ENCODE results near the gene FAM131A. TPM values are rescaled to one million over a fixed set of nuclear protein-coding genes. Genes with fewer than 3 reads are reported as not detected.
A peak's percentile ranks its signal among the peaks of the same experiment; 100 is the strongest.

FAM131A gene
- total and polyA plus RNA-seq, 2 of the 4 experiments (the other 2 are of a cell fraction): 10.8 to 19.5 TPM

DNA sequence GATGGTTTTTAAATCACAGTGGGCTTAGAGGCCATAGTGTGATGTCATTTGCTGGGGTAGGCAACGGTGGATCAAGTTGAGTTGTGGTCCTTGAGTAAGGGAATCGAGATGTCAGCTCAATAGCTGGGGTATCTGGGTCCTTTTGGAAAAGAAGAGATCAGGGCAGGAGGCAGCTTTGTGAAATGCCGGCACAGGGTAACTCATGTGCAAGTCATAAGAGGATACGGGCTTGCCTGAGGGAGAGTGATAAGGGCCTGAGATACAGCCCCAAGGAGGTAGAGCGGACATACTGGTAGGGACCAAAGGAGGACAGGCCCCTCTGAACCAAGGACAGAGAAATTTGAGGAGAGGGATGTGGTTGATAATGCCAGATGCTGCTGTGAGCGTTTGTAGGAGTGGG is 4.2 kb upstream of the FAM131A start:
- no peak for ATAC-seq (ENCODE audit: low read depth)
- Histone ChIP-seq H3K36me3 (ENCODE audit: control insufficient read depth, insufficient read depth, low read length) (peaks cover 59% of the 10 kb centered on the region), H4K8ac (ENCODE audit: low read depth in 2 of 2, low read length in 2 of 2) (peak overlapping the region; percentile 8 to 69; a peak in 2 of 4 replicates), H3K56ac (ENCODE audit: extremely low read depth, insufficient read depth, low read length) (0 out of 2 replicates have a peak overlapping the region, but pooled peaks have one; percentile 16), H3K27ac (ENCODE audit: insufficient read depth, low read length) (peak overlapping the region; percentile 59), H3K9ac (ENCODE audit: low read depth, low read length) (peak overlapping the region; percentile 5; the same call in 1 of the 2 replicates), H3K18ac (ENCODE audit: low read depth, low read length) (peak overlapping the region; percentile 4; the same call in 1 of the 2 replicates), H2AFZ (replicated peaks; ENCODE audit: low read length, poor library complexity) (no peak overlapping the region), H3K79me1 (ENCODE audit: low read depth in 1 of 2, low read length in 2 of 2) (peaks cover 15 to 73% of the 10 kb centered on the region in 2 experiments; a peak in 3 of 4 replicates), H3K14ac (replicated peaks; ENCODE audit: low read depth, low read length) (peak overlapping the region; percentile 66), H3K4ac (ENCODE audit: low read depth, low read length) (peak overlapping the region; percentile 70), H4K91ac (ENCODE audit: insufficient read depth, low read depth, low read length) (no peak overlapping the region), H4K20me1 (ENCODE audit: insufficient read depth, low read length) (peaks cover 65% of the 10 kb centered on the region), H3K4me1 (ENCODE audit: control insufficient read depth, insufficient read depth, low read length) (peaks cover 30% of the 10 kb centered on the region), H2BK5ac (ENCODE audit: low read depth, low read length, poor library complexity, severe bottlenecking) (peak overlapping the region; percentile 93), H3K4me2 (ENCODE audit: low read depth, low read length) (no peak overlapping the region), H3K4me3 (ENCODE audit: insufficient read depth, low read depth, low read length) (no peak overlapping the region), H2BK120ac (ENCODE audit: low read depth, low read length) (peak overlapping the region; percentile 71; the same call in 1 of the 2 replicates), H3K27me3 (ENCODE audit: control insufficient read depth, insufficient read depth, low read length) (no peaks in the 10 kb centered on the region), H2BK15ac (ENCODE audit: low read depth, low read length) (0 out of 3 replicates have a peak overlapping the region, but pooled peaks have one; percentile 13), H2AK9ac (replicated peaks; ENCODE audit: low read depth, low read length, poor library complexity) (peak overlapping the region; percentile 80), H3K9me3 (ENCODE audit: control insufficient read depth, insufficient read depth, low read length) (no peaks in the 10 kb centered on the region), H4K5ac (ENCODE audit: low read depth, low read length) (peak overlapping the region; percentile 27; the same call in 1 of the 2 replicates), H3K23ac (ENCODE audit: low read depth, low read length) (peak overlapping the region; percentile 75; the same call in 1 of the 2 replicates), H2AK5ac (ENCODE audit: low read depth, low read length) (peak overlapping the region; percentile 91), H3K9me1 (ENCODE audit: insufficient read depth, low read length) (peaks cover 24% of the 10 kb centered on the region), H2BK20ac (ENCODE audit: low read depth, low read length) (peak overlapping the region; percentile 72; the same call in 1 of the 2 replicates)
- no peak for DNase-seq
- WGBS, 2 experiments (ENCODE audit: extremely low coverage in 2 of 2, insufficient read length in 1 of 2): 87% methylated on average over 6 of the region's 6 CpGs; no CpG with 5 or more reads in 1 of the 2 experiments
- POLR2A ChIA-PET (ENCODE audit: unreplicated experiment): no interaction called here
- intact Hi-C loops (cut with micrococcal nuclease): no loop called here
- dilution Hi-C loops (cut with HindIII; ENCODE audit: low sequenced_read_pairs, unreplicated experiment): no loop called here
- TF ChIP-seq FOS (IDR thresholded peaks at IDR 0.05; ENCODE audit: low read depth, low read length) (no peak), RCOR1 (IDR thresholded peaks at IDR 0.05; ENCODE audit: insufficient replicate concordance, low read length) (no peak), CEBPB (IDR thresholded peaks at IDR 0.05; ENCODE audit: low read depth, low read length) (no peak), MXI1 (IDR thresholded peaks at IDR 0.05; ENCODE audit: borderline replicate concordance, low read depth, low read length) (no peak), MAZ (IDR thresholded peaks at IDR 0.05; ENCODE audit: borderline replicate concordance, low read depth, low read length) (no peak), RFX5 (IDR thresholded peaks at IDR 0.05; ENCODE audit: low read depth, low read length) (no peak), RAD21 (IDR thresholded peaks at IDR 0.05; ENCODE audit: low read length) (no peak), POLR2A (IDR thresholded peaks at IDR 0.05; ENCODE audit: low read depth, low read length) (no peak), MAFK (IDR thresholded peaks at IDR 0.05; ENCODE audit: low read depth, low read length) (no peak), SMC3 (IDR thresholded peaks at IDR 0.05; ENCODE audit: low read depth, low read length) (no peak), NFE2L2 (IDR thresholded peaks at IDR 0.05; ENCODE audit: low read depth, low read length) (no peak), CHD1 (IDR thresholded peaks at IDR 0.05; ENCODE audit: low read depth, low read length) (no peak), BHLHE40 (IDR thresholded peaks at IDR 0.05; ENCODE audit: low read depth, low read length) (no peak)
- TF ChIP-seq, protein P1, sequence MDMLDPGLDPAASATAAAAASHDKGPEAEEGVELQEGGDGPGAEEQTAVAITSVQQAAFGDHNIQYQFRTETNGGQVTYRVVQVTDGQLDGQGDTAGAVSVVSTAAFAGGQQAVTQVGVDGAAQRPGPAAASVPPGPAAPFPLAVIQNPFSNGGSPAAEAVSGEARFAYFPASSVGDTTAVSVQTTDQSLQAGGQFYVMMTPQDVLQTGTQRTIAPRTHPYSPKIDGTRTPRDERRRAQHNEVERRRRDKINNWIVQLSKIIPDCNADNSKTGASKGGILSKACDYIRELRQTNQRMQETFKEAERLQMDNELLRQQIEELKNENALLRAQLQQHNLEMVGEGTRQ (IDR thresholded peaks at IDR 0.05; ENCODE audit: low read depth, low read length): no peak
- TF ChIP-seq, protein P2, sequence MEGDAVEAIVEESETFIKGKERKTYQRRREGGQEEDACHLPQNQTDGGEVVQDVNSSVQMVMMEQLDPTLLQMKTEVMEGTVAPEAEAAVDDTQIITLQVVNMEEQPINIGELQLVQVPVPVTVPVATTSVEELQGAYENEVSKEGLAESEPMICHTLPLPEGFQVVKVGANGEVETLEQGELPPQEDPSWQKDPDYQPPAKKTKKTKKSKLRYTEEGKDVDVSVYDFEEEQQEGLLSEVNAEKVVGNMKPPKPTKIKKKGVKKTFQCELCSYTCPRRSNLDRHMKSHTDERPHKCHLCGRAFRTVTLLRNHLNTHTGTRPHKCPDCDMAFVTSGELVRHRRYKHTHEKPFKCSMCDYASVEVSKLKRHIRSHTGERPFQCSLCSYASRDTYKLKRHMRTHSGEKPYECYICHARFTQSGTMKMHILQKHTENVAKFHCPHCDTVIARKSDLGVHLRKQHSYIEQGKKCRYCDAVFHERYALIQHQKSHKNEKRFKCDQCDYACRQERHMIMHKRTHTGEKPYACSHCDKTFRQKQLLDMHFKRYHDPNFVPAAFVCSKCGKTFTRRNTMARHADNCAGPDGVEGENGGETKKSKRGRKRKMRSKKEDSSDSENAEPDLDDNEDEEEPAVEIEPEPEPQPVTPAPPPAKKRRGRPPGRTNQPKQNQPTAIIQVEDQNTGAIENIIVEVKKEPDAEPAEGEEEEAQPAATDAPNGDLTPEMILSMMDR (conservative IDR thresholded peaks at IDR 0.05; ENCODE audit: low read depth, low read length): no peak
- TF ChIP-seq, protein P3, sequence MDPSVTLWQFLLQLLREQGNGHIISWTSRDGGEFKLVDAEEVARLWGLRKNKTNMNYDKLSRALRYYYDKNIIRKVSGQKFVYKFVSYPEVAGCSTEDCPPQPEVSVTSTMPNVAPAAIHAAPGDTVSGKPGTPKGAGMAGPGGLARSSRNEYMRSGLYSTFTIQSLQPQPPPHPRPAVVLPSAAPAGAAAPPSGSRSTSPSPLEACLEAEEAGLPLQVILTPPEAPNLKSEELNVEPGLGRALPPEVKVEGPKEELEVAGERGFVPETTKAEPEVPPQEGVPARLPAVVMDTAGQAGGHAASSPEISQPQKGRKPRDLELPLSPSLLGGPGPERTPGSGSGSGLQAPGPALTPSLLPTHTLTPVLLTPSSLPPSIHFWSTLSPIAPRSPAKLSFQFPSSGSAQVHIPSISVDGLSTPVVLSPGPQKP (IDR thresholded peaks at IDR 0.05; ENCODE audit: borderline replicate concordance, low read depth, low read length): no peak
- in situ Hi-C loops (cut with MboI; ENCODE audit: low sequenced_read_pairs): no loop called here
- CTCF ChIA-PET: no interaction called here
- no TSS peak for BruUV-seq (replicated peaks)

Measured in IMR-90 (cell line).